CD14-positive monocyte (primary cell): ENCODE data around the gene PLD3. TPM values are rescaled to one million over a fixed set of nuclear protein-coding genes. Genes with fewer than 3 reads are reported as not detected.

ENCODE experiments used
- DNase-seq, 3 donors: peaks; one replicate each; pipeline ENCODE4 v3.0.0-alpha.2; 2011 to 2022
- H2AFZ ChIP-seq: 2 replicates; pipeline ENCODE4 v1.6.0; 2012; ENCODE audit warnings: mild to moderate bottlenecking, low read depth, low read length, inconsistent platforms; ENCODE audit not compliant: insufficient read depth, poor library complexity, severe bottlenecking
- H3K27ac ChIP-seq, 2 donors: 1 replicate in 1 of 2; 2 replicates in 1 of 2; pipeline ENCODE4 v1.5.1; 2012 to 2013; ENCODE audit warnings: low read length in 2 of 2, control low read depth in 1 of 2, inconsistent platforms in 1 of 2, low read depth in 1 of 2, mild to moderate bottlenecking in 1 of 2
- H3K27me3 ChIP-seq, 2 donors: one replicate each; pipeline versions ENCODE4 v1.6.0 to v1.6.1; 2011 to 2013; ENCODE audit warnings: low read length in 2 of 2; ENCODE audit not compliant: control insufficient read depth in 2 of 2, insufficient read depth in 2 of 2
- H3K36me3 ChIP-seq, 2 donors: replicated peaks in 1 of 2; 1 replicate in 1 of 2; 2 replicates in 1 of 2; pipeline versions ENCODE4 v1.5.1 to v1.6.1; 2012 to 2013; ENCODE audit warnings: low read length in 2 of 2, control low read depth in 1 of 2, inconsistent platforms in 1 of 2, mild to moderate bottlenecking in 1 of 2; ENCODE audit not compliant: insufficient read depth in 2 of 2, control insufficient read depth in 1 of 2
- H3K4me1 ChIP-seq, 2 donors: 1 replicate in 1 of 2; 2 replicates in 1 of 2; pipeline versions ENCODE4 v1.5.1 to v1.6.1; 2012 to 2013; ENCODE audit warnings: low read length in 2 of 2, control low read depth in 1 of 2, inconsistent platforms in 1 of 2, mild to moderate bottlenecking in 1 of 2, moderate library complexity in 1 of 2; ENCODE audit not compliant: insufficient read depth in 2 of 2, control insufficient read depth in 1 of 2
- H3K4me2 ChIP-seq: replicated peaks from 2 replicates; pipeline ENCODE3; 2012; ENCODE audit warnings: low read length, moderate library complexity, mild to moderate bottlenecking; ENCODE audit not compliant: poor library complexity, severe bottlenecking; ENCODE audit errors: extremely low read depth
- H3K4me3 ChIP-seq, 3 experiments: fragments of 200-600 bp in 1 of 3; sonication (generic) in 1 of 3; replicated peaks in 1 of 3; 1 replicate in 2 of 3; 2 replicates in 1 of 3; pipeline ENCODE4 v1.5.1; 2011 to 2013; ENCODE audit warnings: low read length in 3 of 3, mild to moderate bottlenecking in 3 of 3, control low read depth in 2 of 3, low read depth in 2 of 3, inconsistent platforms in 1 of 3, moderate library complexity in 1 of 3
- H3K79me2 ChIP-seq: 2 replicates; pipeline ENCODE4 v1.6.0; 2012; ENCODE audit warnings: mild to moderate bottlenecking, control low read depth, inconsistent platforms, low read length, moderate library complexity; ENCODE audit not compliant: insufficient read depth
- H3K9ac ChIP-seq: 2 replicates; pipeline ENCODE4 v1.6.0; 2017; ENCODE audit warnings: low read length, mild to moderate bottlenecking; ENCODE audit not compliant: insufficient read depth, poor library complexity, severe bottlenecking
- H3K9me3 ChIP-seq, 2 donors: replicated peaks in 1 of 2; 1 replicate in 1 of 2; 2 replicates in 1 of 2; pipeline versions ENCODE4 v1.5.1 to v1.6.1; 2012 to 2013; ENCODE audit warnings: low read length in 2 of 2, control low read depth in 1 of 2; ENCODE audit not compliant: control insufficient read depth in 1 of 2, insufficient read depth in 1 of 2
- H4K20me1 ChIP-seq: 2 replicates; pipeline ENCODE4 v1.6.0; 2012; ENCODE audit warnings: mild to moderate bottlenecking, low read length, control low read depth, moderate library complexity; ENCODE audit not compliant: insufficient read depth
- H3K27ac Mint-ChIP-seq, 7 donors: one replicate each; pipeline ENCODE4 v1.8.0; 2020; ENCODE audit warnings: mild to moderate bottlenecking in 7 of 7, mixed read lengths in 7 of 7, moderate library complexity in 6 of 7, inconsistent platforms in 2 of 7
- H3K27me3 Mint-ChIP-seq, 3 donors: one replicate each; pipeline ENCODE4 v1.8.0; 2021 to 2022; ENCODE audit warnings: low read depth in 3 of 3, mild to moderate bottlenecking in 3 of 3, mixed read lengths in 3 of 3, moderate library complexity in 3 of 3, inconsistent platforms in 1 of 3
- H3K36me3 Mint-ChIP-seq, 2 donors: one replicate each; pipeline ENCODE4 v1.8.0; 2020; ENCODE audit warnings: mixed read lengths in 2 of 2, inconsistent platforms in 1 of 2, mild to moderate bottlenecking in 1 of 2
- H3K4me1 Mint-ChIP-seq: one replicate; pipeline ENCODE4 v1.8.0; 2020; ENCODE audit warnings: mild to moderate bottlenecking, mixed read lengths
- H3K4me3 Mint-ChIP-seq, 2 donors: one replicate each; pipeline ENCODE4 v1.8.0; 2020; ENCODE audit warnings: mild to moderate bottlenecking in 2 of 2, mixed read lengths in 2 of 2, moderate library complexity in 1 of 2
- H3K9me3 Mint-ChIP-seq, 7 donors: one replicate each; pipeline ENCODE4 v1.8.0; 2020 to 2022; ENCODE audit warnings: mixed read lengths in 7 of 7, mild to moderate bottlenecking in 6 of 7, moderate library complexity in 6 of 7, inconsistent platforms in 2 of 7
- WGBS: methylation state at CpG from one replicate; pipeline ENCODE4 v1.1.5; 2013; ENCODE audit warnings: missing lambda C conversion rate; ENCODE audit not compliant: insufficient coverage; 5-methylcytosine and 5-hydroxymethylcytosine counted together
- intact Hi-C, 2 donors: fragments of 100-400 bp; cut with micrococcal nuclease; formaldehyde crosslinking; loops; one replicate each; pipeline versions ENCODE4 v1.15.0 to v1.15.1; 2023
- polyA plus RNA-seq, 3 donors: library from polyadenylated mRNA; depleted of rRNA in 1 of 3; unstranded in 2 of 3; stranded (reverse) in 1 of 3; fragments of 300-500 nt in 2 of 3; fragments of >200 nt in 1 of 3; fragmentation: Illumina TruSeq in 2 of 3; gene quantifications; 1 replicate in 2 of 3; 2 replicates in 1 of 3; pipeline ENCODE4 v1.2.3, GENCODE V29; 2012 to 2021
- TF ChIP-seq, protein P1 (sequence below): fragments of 200-600 bp; IDR thresholded peaks from one replicate; pipeline ENCODE4 v1.8.0; 2022; ENCODE audit warnings: antibody characterized with exemption, mild to moderate bottlenecking

PLD3 gene
- polyA plus RNA-seq, 3 donors: 168 to 334 (median 170) TPM

DNA sequence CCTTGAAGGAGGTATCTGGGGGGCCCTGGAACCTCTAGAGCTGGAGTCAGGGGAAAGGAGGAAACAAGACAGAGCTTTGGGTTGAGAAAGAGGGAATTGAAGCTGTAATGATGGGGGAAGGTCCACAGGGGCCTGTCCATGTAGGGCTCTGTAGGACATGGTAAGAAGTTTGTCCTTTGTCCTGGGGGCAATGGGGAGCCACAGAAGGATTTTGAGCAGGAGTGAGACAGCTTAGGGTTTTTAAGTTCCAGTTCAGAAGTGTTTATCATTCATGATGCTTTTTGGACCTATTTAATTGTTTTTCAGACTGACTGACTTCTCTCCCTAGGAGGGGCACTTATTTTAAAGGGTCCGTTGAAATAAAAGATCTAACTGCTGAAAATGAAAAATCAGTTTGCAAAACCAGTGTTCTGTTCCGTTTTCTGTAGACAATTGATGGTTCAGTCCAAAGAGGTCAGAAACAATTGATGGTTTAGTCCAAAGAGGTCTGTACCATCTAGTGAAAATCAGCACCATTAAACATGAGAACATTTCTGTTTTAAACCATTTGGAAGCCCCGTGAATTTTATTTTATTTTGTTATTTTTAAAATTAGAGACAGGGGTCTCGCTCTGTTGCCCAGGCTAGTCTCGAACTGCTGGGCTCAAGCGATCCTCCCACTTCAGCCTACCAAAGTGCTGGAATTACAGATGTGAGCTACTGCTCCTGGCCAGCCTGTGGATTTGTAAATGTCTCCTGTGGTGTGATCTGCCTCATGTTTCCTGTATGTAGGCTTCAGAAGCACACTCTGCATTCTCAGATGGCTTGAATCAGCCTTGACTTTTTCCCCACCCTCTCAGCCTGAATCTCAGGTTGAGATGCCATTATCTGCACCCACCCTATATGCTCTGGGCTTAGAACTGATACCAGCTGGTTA is 8.4 kb downstream of the PLD3 start:
- peaks cover 29% of the 10 kb centered on the region for H3K79me2 ChIP-seq
- WGBS: 100% methylated on average over 1 of the region's 6 CpGs
- no peak overlapping the region for H3K9ac ChIP-seq
- no peak overlapping the region for H3K4me3 ChIP-seq
- no peaks in the 10 kb centered on the region for H3K27me3 ChIP-seq
- no peak for DNase-seq
- peak overlapping the region; percentile 3 to 98 (median 74) for H3K27ac Mint-ChIP-seq
- no peaks in the 10 kb centered on the region for H3K36me3 ChIP-seq
- H3K4me1 ChIP-seq: peaks cover 63 to 65% of the 10 kb centered on the region in 2 donors
- peaks cover 13 to 34% of the 10 kb centered on the region in 2 donors for H3K36me3 Mint-ChIP-seq
- no peak overlapping the region for H3K27ac ChIP-seq
- H2AFZ ChIP-seq: no peak overlapping the region
- H4K20me1 ChIP-seq: no peaks in the 10 kb centered on the region
- H3K4me1 Mint-ChIP-seq: peaks cover 63% of the 10 kb centered on the region
- H3K9me3 ChIP-seq: no peaks in the 10 kb centered on the region
- intact Hi-C loops: no loop called here
- H3K27me3 Mint-ChIP-seq: peaks cover 0 to 3% (median 1%) of the 10 kb centered on the region in 3 donors
- peaks cover 0 to 4% (median 0%) of the 10 kb centered on the region in 7 donors for H3K9me3 Mint-ChIP-seq
- TF ChIP-seq, protein P1, sequence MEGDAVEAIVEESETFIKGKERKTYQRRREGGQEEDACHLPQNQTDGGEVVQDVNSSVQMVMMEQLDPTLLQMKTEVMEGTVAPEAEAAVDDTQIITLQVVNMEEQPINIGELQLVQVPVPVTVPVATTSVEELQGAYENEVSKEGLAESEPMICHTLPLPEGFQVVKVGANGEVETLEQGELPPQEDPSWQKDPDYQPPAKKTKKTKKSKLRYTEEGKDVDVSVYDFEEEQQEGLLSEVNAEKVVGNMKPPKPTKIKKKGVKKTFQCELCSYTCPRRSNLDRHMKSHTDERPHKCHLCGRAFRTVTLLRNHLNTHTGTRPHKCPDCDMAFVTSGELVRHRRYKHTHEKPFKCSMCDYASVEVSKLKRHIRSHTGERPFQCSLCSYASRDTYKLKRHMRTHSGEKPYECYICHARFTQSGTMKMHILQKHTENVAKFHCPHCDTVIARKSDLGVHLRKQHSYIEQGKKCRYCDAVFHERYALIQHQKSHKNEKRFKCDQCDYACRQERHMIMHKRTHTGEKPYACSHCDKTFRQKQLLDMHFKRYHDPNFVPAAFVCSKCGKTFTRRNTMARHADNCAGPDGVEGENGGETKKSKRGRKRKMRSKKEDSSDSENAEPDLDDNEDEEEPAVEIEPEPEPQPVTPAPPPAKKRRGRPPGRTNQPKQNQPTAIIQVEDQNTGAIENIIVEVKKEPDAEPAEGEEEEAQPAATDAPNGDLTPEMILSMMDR: no peak
- no peak overlapping the region for H3K4me3 Mint-ChIP-seq
- no peak overlapping the region for H3K4me2 ChIP-seq

DNA sequence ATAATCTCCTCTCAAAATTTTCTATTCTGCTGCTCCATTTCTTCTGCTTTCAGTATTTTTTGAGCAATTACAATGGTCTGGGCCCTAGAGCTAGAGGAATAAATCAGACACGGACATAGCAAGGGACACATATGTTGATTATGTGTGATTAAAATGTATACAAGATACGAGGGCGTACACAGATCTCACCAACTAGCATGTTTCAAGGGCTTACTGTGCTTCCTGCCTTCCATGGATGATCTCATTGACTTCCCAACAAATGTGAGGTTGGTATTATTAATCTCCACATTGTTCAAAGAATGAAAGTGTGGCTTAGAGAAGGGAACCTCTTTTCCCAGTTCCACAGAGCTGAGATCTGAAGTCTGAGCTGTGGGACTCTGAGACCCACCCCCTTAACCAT is 9.1 kb downstream of the PLD3 start:
- DNase-seq: no peak
- Mint-ChIP-seq H3K27ac (peak overlapping the region; percentile 92 to 98 (median 98)), H3K36me3 (peaks cover 13 to 35% of the 10 kb centered on the region in 2 donors), H3K27me3 (peaks cover 0 to 3% (median 1%) of the 10 kb centered on the region in 3 donors), H3K9me3 (peaks cover 0 to 4% (median 0%) of the 10 kb centered on the region in 7 donors), H3K4me1 (peaks cover 69% of the 10 kb centered on the region), H3K4me3 (peak overlapping the region in 1 of 2 donors; percentile 9)
- no peak overlapping the region for H3K9ac ChIP-seq
- no peaks in the 10 kb centered on the region for H3K9me3 ChIP-seq
- TF ChIP-seq, protein P1: no peak
- H3K27me3 ChIP-seq: no peaks in the 10 kb centered on the region
- no peak overlapping the region for H3K4me3 ChIP-seq
- H3K79me2 ChIP-seq: peaks cover 34% of the 10 kb centered on the region
- no CpG with 5 or more reads among the region's 3 CpGs for WGBS
- no peak overlapping the region for H3K4me2 ChIP-seq
- H3K36me3 ChIP-seq: no peaks in the 10 kb centered on the region
- peak overlapping the region; percentile 58 to 70 for H3K27ac ChIP-seq
- no peak overlapping the region for H2AFZ ChIP-seq
- H3K4me1 ChIP-seq: peaks cover 70 to 72% of the 10 kb centered on the region in 2 donors
- intact Hi-C loops: no loop called here
- H4K20me1 ChIP-seq: no peaks in the 10 kb centered on the region
